H1 (cell line): ENCODE measurements around the gene TTI1. TPM values are rescaled to one million over a fixed set of nuclear protein-coding genes. Genes with fewer than 3 reads are reported as not detected.

Experiments
- CTCF ChIA-PET: fragments of 300-600 bp; sonication (Branson Sonifier 250); formaldehyde crosslinking; loops from one replicate; lab custom pipeline; 2021; ENCODE audit not compliant: partially characterized antibody; lab: Charles Lee
- POLR2A ChIA-PET: fragments of 300-600 bp; sonication (Branson Sonifier 250); formaldehyde crosslinking; loops from one replicate; lab custom pipeline; 2021; ENCODE audit warnings: inconsistent platforms; ENCODE audit not compliant: partially characterized antibody; lab: Charles Lee
- DNase-seq, 2 experiments: peaks; one replicate each; pipeline versions ENCODE4 v3.0.0 to v3.0.0-alpha.2; 2010 to 2022; ENCODE audit warnings: low spot score in 2 of 2, low read depth in 1 of 2, mixed read lengths in 1 of 2
- FAIRE-seq: peaks from 2 replicates; lab custom pipeline; 2011; peaks lifted over from hg19 to GRCh38; lab: Jason Lieb, UNC
- H2AFZ ChIP-seq: 2 replicates; pipeline ENCODE4 v1.8.1; 2012; ENCODE audit warnings: low read length, inconsistent platforms
- H2AK5ac ChIP-seq: 2 replicates; pipeline ENCODE4 v1.6.1; 2013; ENCODE audit warnings: low read depth, low read length
- H2BK120ac ChIP-seq: replicated peaks from 2 replicates; pipeline ENCODE3; 2013; ENCODE audit warnings: low read depth, low read length, inconsistent platforms
- H2BK12ac ChIP-seq: 2 replicates; pipeline ENCODE4 v1.6.1; 2013; ENCODE audit warnings: low read depth, low read length
- H2BK15ac ChIP-seq: 2 replicates; pipeline ENCODE4 v1.6.1; 2013; ENCODE audit warnings: low read length
- H2BK20ac ChIP-seq: 2 replicates; pipeline ENCODE4 v1.6.1; 2013; ENCODE audit warnings: low read length
- H2BK5ac ChIP-seq: 2 replicates; pipeline ENCODE4 v1.6.1; 2013; ENCODE audit warnings: low read depth, low read length
- H3K14ac ChIP-seq: 2 replicates; pipeline ENCODE4 v1.6.1; 2013; ENCODE audit warnings: inconsistent platforms; ENCODE audit not compliant: insufficient read length
- H3K18ac ChIP-seq: 2 replicates; pipeline ENCODE4 v1.6.1; 2013; ENCODE audit warnings: low read length; ENCODE audit errors: extremely low read depth
- H3K23ac ChIP-seq: 2 replicates; pipeline ENCODE4 v1.6.1; 2013; ENCODE audit warnings: inconsistent platforms; ENCODE audit not compliant: insufficient read length
- H3K23me2 ChIP-seq: 2 replicates; pipeline ENCODE4 v1.6.1; 2013; ENCODE audit warnings: low read depth, low read length
- H3K27ac ChIP-seq: 2 replicates; pipeline ENCODE4 v1.6.1; 2011; ENCODE audit warnings: low read depth, low read length, inconsistent platforms
- H3K27me3 ChIP-seq, 4 experiments: replicated peaks in 1 of 4; 1 replicate in 1 of 4; 2 replicates in 3 of 4; pipeline versions ENCODE4 v1.6.1 to v1.8.1; 2011 to 2013; ENCODE audit warnings: low read length in 3 of 4, mild to moderate bottlenecking in 3 of 4, inconsistent platforms in 2 of 4, mixed read lengths in 2 of 4, moderate library complexity in 1 of 4; ENCODE audit not compliant: control insufficient read depth in 3 of 4, insufficient read depth in 3 of 4; ENCODE audit errors: extremely low read depth in 1 of 4
- H3K36me3 ChIP-seq, 4 experiments: 2 replicates each; pipeline versions ENCODE4 v1.6.1 to v1.8.1; 2011 to 2013; ENCODE audit warnings: mild to moderate bottlenecking in 4 of 4, low read length in 3 of 4, moderate library complexity in 2 of 4, control low read depth in 1 of 4, inconsistent platforms in 1 of 4; ENCODE audit not compliant: insufficient read depth in 4 of 4, control insufficient read depth in 2 of 4
- H3K4ac ChIP-seq: replicated peaks from 2 replicates; pipeline ENCODE3; 2013; ENCODE audit warnings: low read length, low read depth, mixed read lengths, inconsistent platforms; ENCODE audit not compliant: insufficient read length
- H3K4me1 ChIP-seq, 4 experiments: replicated peaks in 1 of 4; 1 replicate in 1 of 4; 2 replicates in 3 of 4; pipeline versions ENCODE4 v1.6.1 to v1.8.1; 2011 to 2013; ENCODE audit warnings: low read length in 3 of 4, inconsistent platforms in 2 of 4, mixed read lengths in 1 of 4; ENCODE audit not compliant: insufficient read depth in 4 of 4, control insufficient read depth in 3 of 4
- H3K4me2 ChIP-seq, 2 experiments: 2 replicates each; pipeline versions ENCODE4 v1.6.1 to v1.8.1; 2011 to 2013; ENCODE audit warnings: low read depth in 2 of 2, low read length in 2 of 2, control low read depth in 1 of 2, inconsistent platforms in 1 of 2, mild to moderate bottlenecking in 1 of 2; ENCODE audit not compliant: insufficient read depth in 1 of 2
- H3K4me3 ChIP-seq, 4 experiments: fragments of 200-600, 300-600 bp in 1 of 4; sonication (generic), shearing (Covaris generic), sonication (Bioruptor Twin) in 1 of 4; 2 replicates each; pipeline versions ENCODE4 v1.5.1 to v1.8.1; 2011 to 2016; ENCODE audit warnings: low read length in 4 of 4, low read depth in 3 of 4, control low read depth in 2 of 4, inconsistent platforms in 2 of 4, mild to moderate bottlenecking in 2 of 4, mixed read lengths in 1 of 4, moderate library complexity in 1 of 4; ENCODE audit not compliant: insufficient read depth in 2 of 4; ENCODE audit errors: extremely low read depth in 1 of 4
- H3K56ac ChIP-seq: replicated peaks from 2 replicates; pipeline ENCODE3; 2013; ENCODE audit warnings: low read depth, mild to moderate bottlenecking, mixed read lengths, low read length, inconsistent platforms; ENCODE audit not compliant: insufficient read length
- H3K79me1 ChIP-seq: 2 replicates; pipeline ENCODE4 v1.6.1; 2013; ENCODE audit warnings: low read depth, low read length, control low read depth
- H3K79me2 ChIP-seq, 2 experiments: 2 replicates each; pipeline versions ENCODE4 v1.6.1 to v1.8.1; 2012 to 2013; ENCODE audit warnings: low read length in 2 of 2, mild to moderate bottlenecking in 2 of 2, inconsistent platforms in 1 of 2; ENCODE audit not compliant: insufficient read depth in 2 of 2, control insufficient read depth in 1 of 2
- H3K9ac ChIP-seq, 4 experiments: replicated peaks in 1 of 4; 1 replicate in 1 of 4; 2 replicates in 3 of 4; pipeline versions ENCODE4 v1.6.1 to v1.8.1; 2011 to 2013; ENCODE audit warnings: low read depth in 3 of 4, low read length in 3 of 4, control low read depth in 2 of 4, mild to moderate bottlenecking in 2 of 4, moderate library complexity in 2 of 4, inconsistent platforms in 1 of 4; ENCODE audit errors: extremely low read depth in 1 of 4
- H3K9me3 ChIP-seq, 2 experiments: 2 replicates each; pipeline versions ENCODE4 v1.6.1 to v1.8.1; 2012 to 2013; ENCODE audit warnings: mild to moderate bottlenecking in 2 of 2, moderate library complexity in 2 of 2, control low read depth in 1 of 2, inconsistent platforms in 1 of 2, low read depth in 1 of 2, low read length in 1 of 2, mixed read lengths in 1 of 2; ENCODE audit not compliant: insufficient read depth in 2 of 2
- H4K20me1 ChIP-seq, 2 experiments: replicated peaks in 1 of 2; 2 replicates each; pipeline versions ENCODE3 to v1.8.1; 2011 to 2013; ENCODE audit warnings: inconsistent platforms in 2 of 2, low read length in 2 of 2, mild to moderate bottlenecking in 1 of 2; ENCODE audit not compliant: insufficient read depth in 2 of 2, control insufficient read depth in 1 of 2
- H4K5ac ChIP-seq: 2 replicates; pipeline ENCODE4 v1.6.1; 2013; ENCODE audit warnings: low read length, low read depth, mixed read lengths, inconsistent platforms; ENCODE audit not compliant: insufficient read length
- H4K8ac ChIP-seq: 2 replicates; pipeline ENCODE4 v1.8.0; 2013; ENCODE audit warnings: mild to moderate bottlenecking, moderate library complexity, low read length, inconsistent platforms; ENCODE audit not compliant: insufficient read depth; ENCODE audit errors: extremely low read depth
- H4K91ac ChIP-seq: replicated peaks from 2 replicates; pipeline ENCODE3; 2013; ENCODE audit warnings: low read length, mixed read lengths, inconsistent platforms; ENCODE audit not compliant: insufficient read length
- ATF3 ChIP-seq: IDR thresholded peaks from 2 replicates; pipeline ENCODE4 v1.6.1; 2011; ENCODE audit warnings: low read depth, mild to moderate bottlenecking, low read length; ENCODE audit not compliant: insufficient read depth
- EGR1 ChIP-seq: IDR thresholded peaks from 2 replicates; pipeline ENCODE4 v1.6.1; 2011; ENCODE audit warnings: low read depth, low read length, borderline replicate concordance
- EP300 ChIP-seq, 2 experiments: IDR thresholded peaks; 1 replicate in 1 of 2; 2 replicates in 1 of 2; pipeline ENCODE4 v1.6.1; 2011 to 2012; ENCODE audit warnings: low read depth in 2 of 2, low read length in 2 of 2, mild to moderate bottlenecking in 2 of 2, borderline replicate concordance in 1 of 2, inconsistent platforms in 1 of 2, moderate library complexity in 1 of 2
- GTF2F1 ChIP-seq: IDR thresholded peaks from 2 replicates; pipeline ENCODE4 v1.6.1; 2012; ENCODE audit warnings: low read depth, low read length, improper control_type of control experiment, borderline replicate concordance
- KDM4A ChIP-seq: IDR thresholded peaks from one replicate; pipeline ENCODE4 v1.7.1; 2012; ENCODE audit warnings: low read depth, mild to moderate bottlenecking, moderate library complexity, low read length, inconsistent platforms; ENCODE audit not compliant: severe bottlenecking
- POLR2AphosphoS5 ChIP-seq: IDR thresholded peaks from 2 replicates; pipeline ENCODE4 v1.6.1; 2011; ENCODE audit warnings: low read depth, low read length
- SP1 ChIP-seq: IDR thresholded peaks from 2 replicates; pipeline ENCODE4 v1.6.1; 2011; ENCODE audit warnings: low read depth, low read length
- SUZ12 ChIP-seq: fragments of 200-600 bp; sonication (generic); IDR thresholded peaks from 2 replicates; pipeline ENCODE4 v1.6.1; 2012; ENCODE audit warnings: mild to moderate bottlenecking, inconsistent platforms, low read length, moderate library complexity, mixed read lengths
- USF2 ChIP-seq: IDR thresholded peaks from 2 replicates; pipeline ENCODE4 v1.6.1; 2011; ENCODE audit warnings: low read length, improper control_type of control experiment
- ZNF274 ChIP-seq: IDR thresholded peaks from 2 replicates; pipeline ENCODE4 v1.7.0; 2012; ENCODE audit warnings: low read length, borderline replicate concordance; ENCODE audit errors: extremely low read depth
- WGBS, 2 experiments: shearing (Covaris generic) in 1 of 2; methylation state at CpG; one replicate each; pipeline versions ENCODE4 v1.1.6 to v1.1.7; 2013 to 2015; ENCODE audit warnings: low lambda C conversion rate in 2 of 2, mixed read lengths in 2 of 2, inconsistent platforms in 1 of 2, low coverage in 1 of 2, missing lambda C conversion rate in 1 of 2; ENCODE audit not compliant: insufficient replicate concordance in 2 of 2, insufficient coverage in 1 of 2, insufficient read length in 1 of 2; ENCODE audit errors: extremely low coverage in 1 of 2, missing lambda C conversion rate in 1 of 2; 5-methylcytosine and 5-hydroxymethylcytosine counted together
- polyA plus RNA-seq, 7 experiments: library from polyadenylated mRNA; depleted of rRNA in 3 of 7; stranded (reverse) in 5 of 7; unstranded in 2 of 7; fragments of >200 nt in 5 of 7; fragments of 200-250 nt in 2 of 7; gene quantifications; 1 replicate in 5 of 7; 2 replicates in 1 of 7; 4 replicates in 1 of 7; pipeline versions ENCODE4 v1.2.1 to v1.2.3, GENCODE V29; 2011 to 2013; ENCODE audit warnings: missing spikeins in 2 of 7, mixed read lengths in 2 of 7
- total RNA-seq: library from RNA; stranded (reverse); fragmentation: NEBNext Ultra II Directional; extraction: Animal tissue kit (Norgen Biotek cat#: 25700); gene quantifications from 2 replicates; pipeline ENCODE4 v1.2.1, GENCODE V29; 2021

Gene TTI1
- total and polyA plus RNA-seq, 2 of the 8 experiments (the other 6 are each of a cell fraction or from before 2014, with no cell fraction given), result 34.1 to 47.0 TPM

GRCh38 chr20:37973059-37973910 is 60.0 kb downstream of the TTI1 start:
- H3K9ac ChIP-seq, result no peak overlapping the region
- TF ChIP-seq EP300 (IDR thresholded peaks at IDR 0.05; ENCODE audit: borderline replicate concordance in 1 of 2, low read depth in 2 of 2, low read length in 2 of 2) (no peak), POLR2AphosphoS5 (no peak), USF2 (no peak), EGR1 (no peak), KDM4A (no peak), ZNF274 (no peak), ATF3 (no peak), SP1 (no peak), SUZ12 (no peak), GTF2F1 (no peak)
- H2BK5ac ChIP-seq, result no peak overlapping the region
- H3K27ac ChIP-seq, result no peak overlapping the region
- H3K4me1 ChIP-seq, result peaks cover 4 to 23% (median 5%) of the 10 kb centered on the region in 4 experiments
- H3K4me2 ChIP-seq, result no peak overlapping the region
- H3K23me2 ChIP-seq, result no peaks in the 10 kb centered on the region; the same call in 1 of the 2 replicates
- no peak overlapping the region for H2BK120ac ChIP-seq
- no peak overlapping the region for H3K4me3 ChIP-seq
- no peak overlapping the region for H4K8ac ChIP-seq
- H3K79me1 ChIP-seq, result no peaks in the 10 kb centered on the region
- H3K36me3 ChIP-seq, result no peaks in the 10 kb centered on the region
- no peak overlapping the region for H2BK20ac ChIP-seq
- H3K4ac ChIP-seq, result no peak overlapping the region
- H2BK12ac ChIP-seq, result no peak overlapping the region
- no peak overlapping the region for H3K23ac ChIP-seq
- H3K56ac ChIP-seq, result no peak overlapping the region
- H2BK15ac ChIP-seq, result no peak overlapping the region
- WGBS, 2 experiments, result 86% methylated on average over 12 of the region's 12 CpGs; no CpG with 5 or more reads in 1 of the 2 experiments
- no peak overlapping the region for H4K5ac ChIP-seq
- H3K18ac ChIP-seq, result no peak overlapping the region
- H3K14ac ChIP-seq, result no peak overlapping the region
- no peaks in the 10 kb centered on the region for H4K20me1 ChIP-seq
- H2AFZ ChIP-seq, result no peak overlapping the region
- no peak overlapping the region for H4K91ac ChIP-seq
- no peak for FAIRE-seq
- H2AK5ac ChIP-seq, result no peak overlapping the region
- peak in 1 of 2 experiments; percentile 39 for DNase-seq
- H3K9me3 ChIP-seq, result 0 out of 4 replicates have a peak, but pooled peaks cover 0 to 4% of the 10 kb centered on the region in 2 experiments
- peaks cover 0 to 11% (median 2%) of the 10 kb centered on the region in 4 experiments; a peak in 2 of 7 replicates for H3K27me3 ChIP-seq
- ChIA-PET POLR2A (interaction anchor here (1.2 kb wide), 1 partner anchor 185 kb away, joined by 3 read pairs; no protein-coding TSS in a partner anchor), CTCF (interaction anchor here (0.5 to 1.9 kb wide), 4 partner anchors 30 to 806 kb away, joined by 3 to 7 read pairs (median 4); no protein-coding TSS in a partner anchor)
- no peaks in the 10 kb centered on the region for H3K79me2 ChIP-seq
